ENCODE results near the gene CLDN11. TPM values are rescaled to one million over a fixed set of nuclear protein-coding genes. Genes with fewer than 3 reads are reported as not detected.

CLDN11 gene
- polyA plus RNA-seq, 1 of the 3 experiments (the other 2 are of a cell fraction) = 2.2 TPM

DNA sequence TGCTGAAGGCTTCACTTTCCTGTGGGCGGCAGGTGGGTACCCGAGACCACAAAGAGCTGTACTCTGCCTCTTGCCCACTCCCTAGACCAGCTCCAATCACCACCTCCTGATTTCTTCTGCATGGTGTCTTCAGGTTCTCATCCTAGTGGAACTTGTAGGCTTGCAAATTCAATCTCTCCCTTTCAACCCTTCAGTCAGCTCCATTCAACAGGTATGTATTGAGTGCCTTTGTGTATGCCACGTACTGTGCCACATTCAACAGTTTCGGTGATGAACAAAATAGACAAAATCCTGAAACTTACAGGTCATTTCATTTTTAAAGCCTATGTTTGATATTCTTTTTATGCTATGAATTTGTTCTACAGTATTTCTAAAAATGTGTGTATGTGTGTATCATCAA, 5.4 kb upstream of the CLDN11 start:
- Histone ChIP-seq H3K4me1 (ENCODE audit: control insufficient read depth in 1 of 2, insufficient read depth in 2 of 2, low read depth in 1 of 2, low read length in 1 of 2) (peaks cover 0 to 1% of the 10 kb centered on the region in 2 experiments; a peak in 1 of 4 replicates), H3K4me3 (ENCODE audit: low read depth in 2 of 2, low read length in 1 of 2) (no peak overlapping the region), H3K9ac (no peak overlapping the region), H3K9me2 (no peaks in the 10 kb centered on the region), H3K9me3 (no peaks in the 10 kb centered on the region), H3K79me2 (ENCODE audit: insufficient read depth) (no peaks in the 10 kb centered on the region), H3K27ac (ENCODE audit: low read depth in 2 of 2, low read length in 1 of 2) (no peak overlapping the region), H4K20me1 (ENCODE audit: insufficient read depth) (no peaks in the 10 kb centered on the region), H3F3A (replicated peaks; ENCODE audit: insufficient read depth) (peaks cover 4% of the 10 kb centered on the region), H2AFZ (ENCODE audit: low read depth) (no peak overlapping the region), H3K36me3 (replicated peaks in 1 of 2; ENCODE audit: control insufficient read depth in 1 of 2, insufficient read depth in 2 of 2, low read length in 1 of 2) (no peaks in the 10 kb centered on the region), H3K27me3 (ENCODE audit: insufficient read depth) (no peaks in the 10 kb centered on the region), H3K4me2 (no peak overlapping the region)
- ChIA-PET POLR2A (interaction anchor here (0.5 kb wide), 1 partner anchor 212 kb away, joined by 6 read pairs; no protein-coding TSS in a partner anchor), CTCF (interaction anchor here (0.6 to 10.5 kb wide), 41 partner anchors 10 to 437 kb away, joined by 3 to 316 read pairs (median 5); partner anchors contain the start of genes SKIL and SLC7A14)
- no peak for DNase-seq
- TF ChIP-seq, protein P1, sequence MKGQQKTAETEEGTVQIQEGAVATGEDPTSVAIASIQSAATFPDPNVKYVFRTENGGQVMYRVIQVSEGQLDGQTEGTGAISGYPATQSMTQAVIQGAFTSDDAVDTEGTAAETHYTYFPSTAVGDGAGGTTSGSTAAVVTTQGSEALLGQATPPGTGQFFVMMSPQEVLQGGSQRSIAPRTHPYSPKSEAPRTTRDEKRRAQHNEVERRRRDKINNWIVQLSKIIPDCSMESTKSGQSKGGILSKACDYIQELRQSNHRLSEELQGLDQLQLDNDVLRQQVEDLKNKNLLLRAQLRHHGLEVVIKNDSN (IDR thresholded peaks at IDR 0.05; ENCODE audit: borderline replicate concordance, low read depth) = no peak
- TF ChIP-seq IRF3 (IDR thresholded peaks at IDR 0.05; ENCODE audit: low read depth, low read length) (no peak), TCF12 (IDR thresholded peaks at IDR 0.05) (no peak), GATA2 (CRISPR knock-in tag; IDR thresholded peaks at IDR 0.05) (no peak), SIN3A (IDR thresholded peaks at IDR 0.05; ENCODE audit: borderline replicate concordance, low read depth, low read length) (no peak), RCOR1 (IDR thresholded peaks at IDR 0.05; ENCODE audit: low read length) (no peak), TAF1 (IDR thresholded peaks at IDR 0.05; ENCODE audit: borderline replicate concordance, low read depth, low read length) (no peak), NRF1 (IDR thresholded peaks at IDR 0.05; ENCODE audit: low read depth, low read length) (no peak), REST (IDR thresholded peaks at IDR 0.05; ENCODE audit: low read depth, low read length) (no peak), EZH2phosphoT487 (IDR thresholded peaks at IDR 0.05; ENCODE audit: borderline replicate concordance, low read depth) (no peak)
- TF ChIP-seq, protein P2, sequence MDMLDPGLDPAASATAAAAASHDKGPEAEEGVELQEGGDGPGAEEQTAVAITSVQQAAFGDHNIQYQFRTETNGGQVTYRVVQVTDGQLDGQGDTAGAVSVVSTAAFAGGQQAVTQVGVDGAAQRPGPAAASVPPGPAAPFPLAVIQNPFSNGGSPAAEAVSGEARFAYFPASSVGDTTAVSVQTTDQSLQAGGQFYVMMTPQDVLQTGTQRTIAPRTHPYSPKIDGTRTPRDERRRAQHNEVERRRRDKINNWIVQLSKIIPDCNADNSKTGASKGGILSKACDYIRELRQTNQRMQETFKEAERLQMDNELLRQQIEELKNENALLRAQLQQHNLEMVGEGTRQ (IDR thresholded peaks at IDR 0.05; ENCODE audit: borderline replicate concordance, low read depth, low read length) = no peak
- 99% methylated on average over 4 of the region's 4 CpGs for WGBS (ENCODE audit: low lambda C conversion rate)

Data from SK-N-SH (cell line).